ENCODE measurements around the gene ARG2.

- no peak for TF ChIP-seq CTCF (IDR thresholded peaks at IDR 0.05)
- no peak for TF ChIP-seq EZH2 (IDR thresholded peaks at IDR 0.05; ENCODE audit: borderline replicate concordance, insufficient read depth, low read depth, low read length, poor library complexity, severe bottlenecking)
Measured at GRCh38 chr14:67589204-67589770, 30.4 kb upstream of the ARG2 start.

All from B cell (primary cell).